ENCODE measurements around the gene ZBTB6. TPM values are rescaled to one million over a fixed set of nuclear protein-coding genes. Genes with fewer than 3 reads are reported as not detected.

The ZBTB6 gene
- total RNA-seq, 6 donors from 2014 or later: 2.7 to 10.9 (median 7.1) TPM

- TF ChIP-seq POLR2A (IDR thresholded peaks at IDR 0.05) (no peak), EP300 (IDR thresholded peaks at IDR 0.05) (no peak), CTCF (IDR thresholded peaks at IDR 0.05) (no peak), POLR2AphosphoS5 (IDR thresholded peaks at IDR 0.05) (no peak)
- Histone ChIP-seq H3K4me1 (no peaks in the 10 kb centered on the region), H3K36me3 (peaks cover 7 to 64% (median 21%) of the 10 kb centered on the region in 4 donors), H3K4me3 (no peak overlapping the region), H3K9me3 (no peaks in the 10 kb centered on the region), H3K27ac (no peak overlapping the region), H3K27me3 (no peaks in the 10 kb centered on the region)
- 85 to 87% methylated on average over 8 of the region's 8 CpGs for WGBS, 2 donors
- DNase-seq (no peak), ATAC-seq (ENCODE audit: low FRiP score in 2 of 2) (no peak)
Observed at GRCh38 chr9:122860319-122861142, 52.6 kb downstream of the ZBTB6 start.

Small RNA genes within 50 kb of the gene (small RNA-seq; reads per million reads assigned to genes)
- 0 reads per million in 4 donors for gene RNY1P15
- gene SNORD90: 626 to 2,695 (median 2,095) reads per million in 4 donors

Other genes with a start within 250 kb of the ZBTB6 start
- gene OR1L3, start 238.2 kb downstream of the ZBTB6 start, total RNA-seq: not detected
- gene OR1L4, start 189.3 kb downstream of the ZBTB6 start, total RNA-seq: not detected
- gene OR1L6, start 171.0 kb downstream of the ZBTB6 start, total RNA-seq: not detected
- not detected for gene OR5C1, start 124.4 kb downstream of the ZBTB6 start, total RNA-seq
- not detected for gene OR1K1, start 113.2 kb downstream of the ZBTB6 start, total RNA-seq
- gene PDCL, start 84.7 kb downstream of the ZBTB6 start, total RNA-seq: 10 to 100 TPM; 18.3 to 34.3 (median 25.2) TPM
- gene RC3H2, start 8.0 kb downstream of the ZBTB6 start, total RNA-seq: 10 to 100 TPM; 23.9 to 65.0 (median 40.2) TPM
- 1 to 10 TPM; 2.9 to 8.0 (median 5.2) TPM for gene ZBTB26, start 18.2 kb upstream of the ZBTB6 start, total RNA-seq
- gene RABGAP1, start 27.7 kb upstream of the ZBTB6 start, total RNA-seq: 100 to 1,000 TPM in 2 of 6 donors, 10 to 100 TPM in 4; 41.7 to 147 (median 62.6) TPM
- gene GPR21, start 120.3 kb upstream of the ZBTB6 start, total RNA-seq: 1 to 10 TPM in 3 of 6 donors, not detected in 3; 1.6 to 3.1 (median 2.1) TPM